H1 (cell line): ENCODE results near the gene DGKI. TPM values are rescaled to one million over a fixed set of nuclear protein-coding genes. Genes with fewer than 3 reads are reported as not detected.

Source experiments
- BACH1 ChIP-seq: IDR thresholded peaks from 2 replicates; pipeline ENCODE4 v1.6.1; 2012; ENCODE audit warnings: low read length, improper control_type of control experiment
- FOSL1 ChIP-seq: IDR thresholded peaks from 2 replicates; pipeline ENCODE4 v1.6.1; 2011; ENCODE audit warnings: mild to moderate bottlenecking, low read depth, low read length, moderate library complexity; ENCODE audit not compliant: insufficient read depth
- NANOG ChIP-seq: IDR thresholded peaks from 2 replicates; pipeline ENCODE4 v1.6.1; 2011; ENCODE audit warnings: low read length, low read depth, mild to moderate bottlenecking, inconsistent platforms; ENCODE audit not compliant: insufficient read depth, poor library complexity, severe bottlenecking
- POLR2AphosphoS5 ChIP-seq: IDR thresholded peaks from 2 replicates; pipeline ENCODE4 v1.6.1; 2011; ENCODE audit warnings: low read depth, low read length
- SAP30 ChIP-seq: fragments of 300-600 bp; sonication (generic); IDR thresholded peaks from 2 replicates; pipeline ENCODE4 v1.7.1; 2012; ENCODE audit warnings: low read length, moderate library complexity, mild to moderate bottlenecking, inconsistent platforms; ENCODE audit not compliant: insufficient read depth, insufficient replicate concordance
- polyA plus RNA-seq, 7 experiments: library from polyadenylated mRNA; depleted of rRNA in 3 of 7; stranded (reverse) in 5 of 7; unstranded in 2 of 7; fragments of >200 nt in 5 of 7; fragments of 200-250 nt in 2 of 7; gene quantifications; 1 replicate in 5 of 7; 2 replicates in 1 of 7; 4 replicates in 1 of 7; pipeline versions ENCODE4 v1.2.1 to v1.2.3, GENCODE V29; 2011 to 2013; ENCODE audit warnings: missing spikeins in 2 of 7, mixed read lengths in 2 of 7
- total RNA-seq: library from RNA; stranded (reverse); fragmentation: NEBNext Ultra II Directional; extraction: Animal tissue kit (Norgen Biotek cat#: 25700); gene quantifications from 2 replicates; pipeline ENCODE4 v1.2.1, GENCODE V29; 2021

Gene DGKI
- total and polyA plus RNA-seq, 2 of the 8 experiments (the other 6 are each of a cell fraction or from before 2014, with no cell fraction given) = 0.20 to 0.71 TPM

GRCh38 chr7:137667633-137668387 lies 179.0 kb downstream of the DGKI start (continued):
- TF ChIP-seq NANOG (no peak), SAP30 (no peak), POLR2AphosphoS5 (no peak), FOSL1 (no peak), BACH1 (no peak)
